Gastroesophageal sphincter (tissue), 4 donors: ENCODE data around the gene TOM1L2. TPM values are rescaled to one million over a fixed set of nuclear protein-coding genes. Genes with fewer than 3 reads are reported as not detected.

ENCODE experiments used
- ATAC-seq: fragments of 150-250 bp; one replicate; pipeline ENCODE4 v1.9.1; 2016; ENCODE audit warnings: mild to moderate bottlenecking, moderate library complexity
- H3K27ac ChIP-seq, 4 donors: fragments of 200-600 bp; sonication (generic) in 3 of 4; 1 replicate in 3 of 4; 2 replicates in 1 of 4; pipeline ENCODE4 v1.5.1; 2016 to 2019
- H3K27me3 ChIP-seq: fragments of 200-600 bp; sonication (generic); one replicate; pipeline ENCODE4 v1.5.1; 2019
- H3K36me3 ChIP-seq, 2 donors: fragments of 200-600 bp; sonication (generic); one replicate each; pipeline ENCODE4 v1.5.1; 2019; ENCODE audit warnings: control low read depth in 1 of 2
- H3K4me1 ChIP-seq, 3 donors: fragments of 200-600 bp; sonication (generic); 1 replicate in 2 of 3; 2 replicates in 1 of 3; pipeline ENCODE4 v1.5.1; 2016 to 2019; ENCODE audit warnings: control low read depth in 2 of 3
- H3K4me3 ChIP-seq, 2 donors: fragments of 200-600 bp; sonication (generic); one replicate each; pipeline ENCODE4 v1.5.1; 2019; ENCODE audit warnings: mild to moderate bottlenecking in 1 of 2, moderate library complexity in 1 of 2
- H3K9me3 ChIP-seq, 3 donors: fragments of 200-600 bp; sonication (generic); one replicate each; pipeline ENCODE4 v1.5.1; 2017 to 2019; ENCODE audit warnings: control low read depth in 2 of 3
- CTCF ChIP-seq, 4 experiments: fragments of 200-600 bp in 2 of 4; fragments of 450-650 bp in 2 of 4; sonication (generic) in 1 of 4; IDR thresholded peaks; one replicate each; pipeline ENCODE4 v1.5.1; 2017 to 2019; ENCODE audit warnings: antibody characterized with exemption in 4 of 4, mild to moderate bottlenecking in 2 of 4, moderate library complexity in 2 of 4
- EP300 ChIP-seq: sonication (generic); formaldehyde crosslinking; IDR thresholded peaks from one replicate; pipeline ENCODE4 v1.6.1; 2017; ENCODE audit warnings: antibody characterized with exemption, mild to moderate bottlenecking
- POLR2A ChIP-seq, 2 donors: fragments of 450-650 bp; IDR thresholded peaks; one replicate each; pipeline ENCODE4 v1.6.1; 2017; ENCODE audit warnings: antibody characterized with exemption in 2 of 2, mild to moderate bottlenecking in 2 of 2, moderate library complexity in 1 of 2
- POLR2AphosphoS5 ChIP-seq: sonication (generic); formaldehyde crosslinking; IDR thresholded peaks from one replicate; pipeline ENCODE4 v1.6.1; 2017; ENCODE audit warnings: antibody characterized with exemption
- WGBS, 2 donors: methylation state at CpG; one replicate each; pipeline ENCODE4 v1.1.5; 2018; ENCODE audit warnings: low coverage in 1 of 2; 5-methylcytosine and 5-hydroxymethylcytosine counted together
- total RNA-seq, 4 donors: library from RNA; depleted of rRNA; stranded (reverse); fragments of >200 nt; gene quantifications; one replicate each; pipeline ENCODE4 v1.1.0, GENCODE V29; 2016

The TOM1L2 gene
- total RNA-seq, 4 donors from 2014 or later, result 49.6 to 88.9 (median 74.8) TPM

GRCh38 chr17:17837966-17838962, 133.9 kb downstream of the TOM1L2 start:
- Histone ChIP-seq H3K9me3 (no peaks in the 10 kb centered on the region), H3K4me3 (no peak overlapping the region), H3K27ac (peak overlapping the region; percentile 93 to 100 (median 99)), H3K4me1 (peaks cover 8 to 81% (median 50%) of the 10 kb centered on the region in 3 donors), H3K27me3 (no peaks in the 10 kb centered on the region), H3K36me3 (no peaks in the 10 kb centered on the region)
- 58 to 89% methylated on average over 4 to 6 of the region's 11 CpGs for WGBS, 2 donors
- TF ChIP-seq CTCF (IDR thresholded peaks at IDR 0.05) (no peak), POLR2A (IDR thresholded peaks at IDR 0.05) (no peak), EP300 (no peak), POLR2AphosphoS5 (no peak)
- ATAC-seq, result no peak

- peak in 1 of 2 donors; percentile 4 for TF ChIP-seq POLR2A (IDR thresholded peaks at IDR 0.05)
- peak; percentile 50 for TF ChIP-seq POLR2AphosphoS5
- TF ChIP-seq EP300, result no peak
- TF ChIP-seq CTCF (IDR thresholded peaks at IDR 0.05), result peak in 1 of 4 experiments; percentile 15
- Histone ChIP-seq H3K27ac (peak overlapping the region; percentile 93 to 100 (median 99)), H3K9me3 (no peaks in the 10 kb centered on the region), H3K36me3 (no peaks in the 10 kb centered on the region), H3K4me3 (peak overlapping the region; percentile 79 to 97), H3K4me1 (peaks cover 8 to 87% (median 50%) of the 10 kb centered on the region in 3 donors), H3K27me3 (no peaks in the 10 kb centered on the region)
- peak; percentile 26 for ATAC-seq
- WGBS, 2 donors, result 13% methylated on average over 1 of the region's 3 CpGs; no CpG with 5 or more reads in 1 of the 2 donors
Measured at GRCh38 chr17:17837380-17837821, 134.8 kb downstream of the TOM1L2 start.

- Histone ChIP-seq H3K27me3 (no peaks in the 10 kb centered on the region), H3K27ac (peak within 1 kb of the TSS; percentile 93 to 100 (median 99)), H3K9me3 (no peaks in the 10 kb centered on the region), H3K36me3 (no peaks in the 10 kb centered on the region), H3K4me1 (peaks cover 8 to 88% (median 51%) of the 10 kb centered on the region in 3 donors), H3K4me3 (peak within 1 kb of the TSS; percentile 79 to 97)
- TF ChIP-seq CTCF (IDR thresholded peaks at IDR 0.05), result no peak
- TF ChIP-seq EP300, result no peak
- no peak for TF ChIP-seq POLR2A (IDR thresholded peaks at IDR 0.05)
- TF ChIP-seq POLR2AphosphoS5, result no peak
- peak; percentile 12 for ATAC-seq
- 6% methylated on average over 9 of the region's 52 CpGs; no CpG with 5 or more reads in 1 of the 2 donors for WGBS, 2 donors
Measured at GRCh38 chr17:17836818-17837379, 135.3 kb downstream of the TOM1L2 start, which contains the start of gene SREBF1. Gene SREBF1, minus strand, starts transcription at chr17:17836986. Its CDS starts 169 bp downstream, at chr17:17836817.

GRCh38 chr17:17836250-17836817, 135.9 kb downstream of the TOM1L2 start:
- Histone ChIP-seq H3K4me3 (peak overlapping the region; percentile 79 to 97), H3K9me3 (no peaks in the 10 kb centered on the region), H3K27ac (peak overlapping the region; percentile 93 to 100 (median 99)), H3K4me1 (peaks cover 8 to 88% (median 56%) of the 10 kb centered on the region in 3 donors), H3K27me3 (no peaks in the 10 kb centered on the region), H3K36me3 (peaks cover 0 to 4% of the 10 kb centered on the region in 2 donors)
- peak; percentile 99 for TF ChIP-seq POLR2A (IDR thresholded peaks at IDR 0.05)
- TF ChIP-seq EP300, result no peak
- TF ChIP-seq CTCF (IDR thresholded peaks at IDR 0.05), result no peak
- TF ChIP-seq POLR2AphosphoS5, result peak; percentile 98
- ATAC-seq, result peak; percentile 80
- WGBS, 2 donors, result 0% methylated on average over 6 of the region's 69 CpGs; no CpG with 5 or more reads in 1 of the 2 donors
